NCI-H524 (cell line): ENCODE results near the gene COL23A1.
A peak's percentile ranks its signal among the peaks of the same experiment; 100 is the strongest.

ENCODE experiments used
- DNase-seq, 2 experiments: peaks; one replicate each; lab custom pipeline; 2025; lab: John Stamatoyannopoulos, UW

The COL23A1 gene

GRCh38 chr5:178460174-178460573 lies 130.0 kb downstream of the COL23A1 start:
- peak; percentile 78 to 90 for DNase-seq

- DNase-seq, result no peak
Observed at GRCh38 chr5:178458140-178458539, 132.1 kb downstream of the COL23A1 start.

- no peak for DNase-seq
Observed at GRCh38 chr5:178457471-178457870, 132.7 kb downstream of the COL23A1 start.

- no peak for DNase-seq
Observed at GRCh38 chr5:178455480-178455835, 134.7 kb downstream of the COL23A1 start.

GRCh38 chr5:178454821-178455479 lies 135.2 kb downstream of the COL23A1 start:
- no peak for DNase-seq

- no peak for DNase-seq
Observed at GRCh38 chr5:178454303-178454702, 135.9 kb downstream of the COL23A1 start.

GRCh38 chr5:178453224-178453623 lies 137.0 kb downstream of the COL23A1 start:
- no peak for DNase-seq

- peak in 1 of 2 experiments; percentile 26 for DNase-seq
Observed at GRCh38 chr5:178450121-178451028, 139.8 kb downstream of the COL23A1 start.

GRCh38 chr5:178449163-178450070 lies 140.8 kb downstream of the COL23A1 start:
- no peak for DNase-seq

- no peak for DNase-seq
Observed at GRCh38 chr5:178445534-178445933, 144.7 kb downstream of the COL23A1 start.

- no peak for DNase-seq
Observed at GRCh38 chr5:178442405-178443257, 147.6 kb downstream of the COL23A1 start.

- DNase-seq, result no peak
Observed at GRCh38 chr5:178441486-178442270, 148.5 kb downstream of the COL23A1 start.

- no peak for DNase-seq
Observed at GRCh38 chr5:178440181-178440580, 150.0 kb downstream of the COL23A1 start.

- DNase-seq, result no peak
Observed at GRCh38 chr5:178439493-178440180, 150.6 kb downstream of the COL23A1 start.

- DNase-seq, result no peak
Observed at GRCh38 chr5:178438796-178439195, 151.4 kb downstream of the COL23A1 start.

- DNase-seq, result no peak
Observed at GRCh38 chr5:178437386-178438075, 152.7 kb downstream of the COL23A1 start.

GRCh38 chr5:178436326-178436940 lies 153.8 kb downstream of the COL23A1 start:
- no peak for DNase-seq

GRCh38 chr5:178435321-178436238 lies 154.6 kb downstream of the COL23A1 start:
- DNase-seq, result no peak
